ENCODE data around the gene MAP9.

GRCh38 chr4:155319516-155319915, 57.2 kb downstream of the MAP9 start:
- no peak for TF ChIP-seq CTCF (IDR thresholded peaks at IDR 0.05; ENCODE audit: borderline replicate concordance, extremely low read depth, low read length, poor library complexity, severe bottlenecking)
- no peak for TF ChIP-seq EZH2 (IDR thresholded peaks at IDR 0.05; ENCODE audit: borderline replicate concordance, low read depth, low read length, severe bottlenecking)
